ENCODE measurements around the gene CARMIL1.

- TF ChIP-seq, protein P1, sequence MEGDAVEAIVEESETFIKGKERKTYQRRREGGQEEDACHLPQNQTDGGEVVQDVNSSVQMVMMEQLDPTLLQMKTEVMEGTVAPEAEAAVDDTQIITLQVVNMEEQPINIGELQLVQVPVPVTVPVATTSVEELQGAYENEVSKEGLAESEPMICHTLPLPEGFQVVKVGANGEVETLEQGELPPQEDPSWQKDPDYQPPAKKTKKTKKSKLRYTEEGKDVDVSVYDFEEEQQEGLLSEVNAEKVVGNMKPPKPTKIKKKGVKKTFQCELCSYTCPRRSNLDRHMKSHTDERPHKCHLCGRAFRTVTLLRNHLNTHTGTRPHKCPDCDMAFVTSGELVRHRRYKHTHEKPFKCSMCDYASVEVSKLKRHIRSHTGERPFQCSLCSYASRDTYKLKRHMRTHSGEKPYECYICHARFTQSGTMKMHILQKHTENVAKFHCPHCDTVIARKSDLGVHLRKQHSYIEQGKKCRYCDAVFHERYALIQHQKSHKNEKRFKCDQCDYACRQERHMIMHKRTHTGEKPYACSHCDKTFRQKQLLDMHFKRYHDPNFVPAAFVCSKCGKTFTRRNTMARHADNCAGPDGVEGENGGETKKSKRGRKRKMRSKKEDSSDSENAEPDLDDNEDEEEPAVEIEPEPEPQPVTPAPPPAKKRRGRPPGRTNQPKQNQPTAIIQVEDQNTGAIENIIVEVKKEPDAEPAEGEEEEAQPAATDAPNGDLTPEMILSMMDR (IDR thresholded peaks at IDR 0.05), result no peak
- TF ChIP-seq POLR2A (IDR thresholded peaks at IDR 0.05), result no peak
Measured at GRCh38 chr6:25387911-25388310, 108.7 kb downstream of the CARMIL1 start.
